Endodermal cell (in vitro differentiated cells): Measurements from ENCODE around the gene TMEM40. TPM values are rescaled to one million over a fixed set of nuclear protein-coding genes. Genes with fewer than 3 reads are reported as not detected.

ENCODE experiments used
- DNase-seq: peaks from one replicate; pipeline ENCODE4 v3.0.0-alpha.2; 2017
- H3K27ac ChIP-seq: 2 replicates; pipeline ENCODE4 v1.5.1; 2013; ENCODE audit warnings: mild to moderate bottlenecking, low read depth, low read length, moderate library complexity
- H3K27me3 ChIP-seq: 2 replicates; pipeline ENCODE4 v1.6.1; 2013; ENCODE audit warnings: mild to moderate bottlenecking, low read length, moderate library complexity; ENCODE audit not compliant: insufficient read depth, control insufficient read depth, poor library complexity, severe bottlenecking
- H3K36me3 ChIP-seq: 2 replicates; pipeline ENCODE4 v1.7.0; 2013; ENCODE audit warnings: mild to moderate bottlenecking, low read length, moderate library complexity; ENCODE audit not compliant: control insufficient read depth, insufficient read depth
- H3K4me1 ChIP-seq: one replicate; pipeline ENCODE4 v1.7.0; 2013; ENCODE audit warnings: low read length; ENCODE audit not compliant: control insufficient read depth, insufficient read depth
- H3K4me3 ChIP-seq: 2 replicates; pipeline ENCODE4 v1.5.1; 2013; ENCODE audit warnings: mild to moderate bottlenecking, low read length, moderate library complexity
- H3K9ac ChIP-seq: 2 replicates; pipeline ENCODE4 v1.6.1; 2013; ENCODE audit warnings: mild to moderate bottlenecking, low read length, moderate library complexity; ENCODE audit not compliant: poor library complexity, severe bottlenecking; ENCODE audit errors: extremely low read depth
- H3K9me3 ChIP-seq: 2 replicates; pipeline ENCODE4 v1.6.1; 2013; ENCODE audit warnings: mild to moderate bottlenecking, low read length, moderate library complexity; ENCODE audit not compliant: control insufficient read depth
- H3K27ac Mint-ChIP-seq: 2 replicates; pipeline ENCODE4 v1.8.0; 2020; ENCODE audit warnings: mixed read lengths
- H3K27me3 Mint-ChIP-seq: 2 replicates; pipeline ENCODE4 v1.8.0; 2021; ENCODE audit warnings: mild to moderate bottlenecking, mixed read lengths; ENCODE audit not compliant: insufficient read depth
- H3K36me3 Mint-ChIP-seq: 2 replicates; pipeline ENCODE4 v1.8.0; 2020; ENCODE audit warnings: low read depth, mixed read lengths
- H3K4me1 Mint-ChIP-seq: 2 replicates; pipeline ENCODE4 v1.8.0; 2020; ENCODE audit warnings: mixed read lengths
- H3K4me3 Mint-ChIP-seq: 2 replicates; pipeline ENCODE4 v1.8.0; 2020; ENCODE audit warnings: mild to moderate bottlenecking, moderate library complexity, mixed read lengths
- H3K9me3 Mint-ChIP-seq: 2 replicates; pipeline ENCODE4 v1.8.0; 2020; ENCODE audit warnings: mild to moderate bottlenecking, mixed read lengths
- CTCF ChIP-seq: fragments of 200-600 bp; sonication (generic); conservative IDR thresholded peaks from 2 replicates; pipeline ENCODE4 v1.5.0; 2021; ENCODE audit warnings: antibody characterized with exemption, mild to moderate bottlenecking
- WGBS, 2 experiments: methylation state at CpG; one replicate each; pipeline versions ENCODE4 v1.1.5 to v1.1.7; 2013; ENCODE audit warnings: missing lambda C conversion rate in 2 of 2, mixed read lengths in 1 of 2; ENCODE audit not compliant: insufficient coverage in 1 of 2, insufficient read length in 1 of 2; 5-methylcytosine and 5-hydroxymethylcytosine counted together
- total RNA-seq, 2 donors: library from RNA; stranded (reverse); fragmentation: NEBNext Ultra II Directional in 1 of 2; extraction: Animal tissue kit (Norgen Biotek cat#: 25700) in 1 of 2; gene quantifications; 2 replicates in 1 of 2; 3 replicates in 1 of 2; pipeline ENCODE4 v1.2.1, GENCODE V29; 2021

TMEM40 gene
- total RNA-seq, 2 donors from 2014 or later, result not detected

GRCh38 chr3:12768579-12769527, 9.8 kb upstream of the TMEM40 start:
- TF ChIP-seq CTCF, result peak; percentile 25
- Histone ChIP-seq H3K9ac (no peak overlapping the region), H3K27ac (no peak overlapping the region), H3K4me3 (no peak overlapping the region), H3K9me3 (no peaks in the 10 kb centered on the region), H3K4me1 (no peaks in the 10 kb centered on the region), H3K27me3 (no peaks in the 10 kb centered on the region), H3K36me3 (no peaks in the 10 kb centered on the region)
- Mint-ChIP-seq H3K27ac (no peak overlapping the region), H3K9me3 (no peaks in the 10 kb centered on the region), H3K4me1 (no peaks in the 10 kb centered on the region), H3K4me3 (peak overlapping the region; percentile 22), H3K27me3 (peaks cover 18% of the 10 kb centered on the region), H3K36me3 (no peaks in the 10 kb centered on the region)
- 80 to 81% methylated on average over 22 to 50 of the region's 54 CpGs for WGBS, 2 experiments
- DNase-seq, result peak; percentile 71

GRCh38 chr3:12766541-12766940, 7.5 kb upstream of the TMEM40 start:
- no peak for DNase-seq
- H3K27me3 ChIP-seq, result no peaks in the 10 kb centered on the region
- no peak overlapping the region for H3K27ac ChIP-seq
- TF ChIP-seq CTCF, result no peak
- H3K9ac ChIP-seq, result no peak overlapping the region
- H3K9me3 Mint-ChIP-seq, result no peaks in the 10 kb centered on the region
- H3K9me3 ChIP-seq, result no peaks in the 10 kb centered on the region
- H3K36me3 ChIP-seq, result no peaks in the 10 kb centered on the region
- H3K36me3 Mint-ChIP-seq, result no peaks in the 10 kb centered on the region
- H3K4me1 Mint-ChIP-seq, result no peaks in the 10 kb centered on the region
- no peak overlapping the region for H3K4me3 ChIP-seq
- peaks cover 18% of the 10 kb centered on the region for H3K27me3 Mint-ChIP-seq
- H3K4me1 ChIP-seq, result no peaks in the 10 kb centered on the region
- WGBS, 2 experiments, result 81 to 93% methylated on average over 2 to 3 of the region's 6 CpGs
- H3K27ac Mint-ChIP-seq, result no peak overlapping the region
- H3K4me3 Mint-ChIP-seq, result no peak overlapping the region

GRCh38 chr3:12764171-12764776, 5.2 kb upstream of the TMEM40 start:
- no peaks in the 10 kb centered on the region for H3K36me3 Mint-ChIP-seq
- TF ChIP-seq CTCF, result no peak
- H3K4me1 ChIP-seq, result peaks cover 8% of the 10 kb centered on the region
- no peak overlapping the region for H3K27ac Mint-ChIP-seq
- no peaks in the 10 kb centered on the region for H3K9me3 ChIP-seq
- H3K4me3 Mint-ChIP-seq, result no peak overlapping the region
- peaks cover 10% of the 10 kb centered on the region for H3K4me1 Mint-ChIP-seq
- 71 to 85% methylated on average over 7 to 8 of the region's 8 CpGs for WGBS, 2 experiments
- H3K27me3 ChIP-seq, result no peaks in the 10 kb centered on the region
- H3K9me3 Mint-ChIP-seq, result no peaks in the 10 kb centered on the region
- H3K9ac ChIP-seq, result no peak overlapping the region
- no peaks in the 10 kb centered on the region for H3K36me3 ChIP-seq
- no peak overlapping the region for H3K4me3 ChIP-seq
- H3K27me3 Mint-ChIP-seq, result peaks cover 15% of the 10 kb centered on the region
- no peak overlapping the region for H3K27ac ChIP-seq
- DNase-seq, result no peak
